WTC11 (cell line): ENCODE data around the gene PRR5L. TPM values are rescaled to one million over a fixed set of nuclear protein-coding genes. Genes with fewer than 3 reads are reported as not detected.
A peak's percentile ranks its signal among the peaks of the same experiment; 100 is the strongest.

Experiments
- ATAC-seq: fragments of 200-7000 bp; cut with Tn5 transposase; 2 replicates; pipeline ENCODE4 v1.10.0; 2021; ENCODE audit warnings: mild to moderate bottlenecking, moderate library complexity
- CTCF ChIA-PET: fragments of 300-600 bp; sonication (Branson Sonifier 250); formaldehyde crosslinking; loops from one replicate; lab custom pipeline; 2021; ENCODE audit warnings: antibody characterized with exemption; lab: Charles Lee
- POLR2A ChIA-PET: fragments of 350-600 bp; sonication (Branson Sonifier 250); formaldehyde crosslinking; loops from one replicate; lab custom pipeline; 2021; ENCODE audit warnings: antibody characterized with exemption; lab: Charles Lee
- DNase-seq: peaks from one replicate; pipeline ENCODE4 v3.0.0; 2021; ENCODE audit warnings: low spot score
- H3K27ac Mint-ChIP-seq: 2 replicates; pipeline ENCODE4 v1.8.0; 2021; ENCODE audit warnings: mixed read lengths
- H3K27me3 Mint-ChIP-seq: 2 replicates; pipeline ENCODE4 v1.8.0; 2021; ENCODE audit warnings: low read depth, mild to moderate bottlenecking, moderate library complexity, mixed read lengths
- H3K36me3 Mint-ChIP-seq: 2 replicates; pipeline ENCODE4 v1.8.0; 2021; ENCODE audit warnings: mixed read lengths
- H3K4me1 Mint-ChIP-seq: 2 replicates; pipeline ENCODE4 v1.8.0; 2022; ENCODE audit warnings: mixed read lengths
- H3K4me3 Mint-ChIP-seq: 2 replicates; pipeline ENCODE4 v1.8.0; 2021; ENCODE audit warnings: mild to moderate bottlenecking, moderate library complexity, mixed read lengths
- H3K9me3 Mint-ChIP-seq: 2 replicates; pipeline ENCODE4 v1.8.0; 2021; ENCODE audit warnings: mixed read lengths
- ATF3 ChIP-seq: sonication (generic); formaldehyde crosslinking; conservative IDR thresholded peaks from 2 replicates; pipeline ENCODE4 v1.8.1; 2022; ENCODE audit warnings: mild to moderate bottlenecking, missing genetic modification reagents
- CREB1 ChIP-seq: sonication (generic); formaldehyde crosslinking; IDR thresholded peaks from 2 replicates; pipeline ENCODE4 v1.8.0; 2023; ENCODE audit warnings: mild to moderate bottlenecking, missing genetic modification reagents
- CREM ChIP-seq: sonication (generic); formaldehyde crosslinking; IDR thresholded peaks from 2 replicates; pipeline ENCODE4 v1.8.1; 2022; ENCODE audit warnings: mild to moderate bottlenecking, missing genetic modification reagents, moderate library complexity
- CTCF ChIP-seq: fragments of 200-600 bp; IDR thresholded peaks from 2 replicates; pipeline ENCODE4 v1.8.0; 2022; ENCODE audit warnings: antibody characterized with exemption
- EMX1 ChIP-seq: fragments of 250-450 bp; sonication (Bioruptor Pico); IDR thresholded peaks from 2 replicates; pipeline ENCODE4 v1.8.0; 2021; ENCODE audit warnings: mild to moderate bottlenecking
- FOXP1 ChIP-seq: sonication (generic); formaldehyde crosslinking; IDR thresholded peaks from 2 replicates; pipeline ENCODE4 v1.8.0; 2022; ENCODE audit warnings: missing genetic modification reagents, mild to moderate bottlenecking, moderate library complexity, borderline replicate concordance
- IRF1 ChIP-seq: sonication (generic); formaldehyde crosslinking; IDR thresholded peaks from 2 replicates; pipeline ENCODE4 v1.8.0; 2023; ENCODE audit warnings: missing genetic modification reagents
- JAZF1 ChIP-seq: fragments of 250-450 bp; sonication (Bioruptor Pico); IDR thresholded peaks from 2 replicates; pipeline ENCODE4 v1.9.0; 2021; ENCODE audit warnings: moderate library complexity, mild to moderate bottlenecking, inconsistent platforms
- MYBL2 ChIP-seq: sonication (generic); formaldehyde crosslinking; IDR thresholded peaks from 2 replicates; pipeline ENCODE4 v1.8.1; 2023; ENCODE audit warnings: mild to moderate bottlenecking, moderate library complexity, missing genetic modification reagents
- SMAD3 ChIP-seq: sonication (generic); formaldehyde crosslinking; IDR thresholded peaks from 2 replicates; pipeline ENCODE4 v1.8.0; 2022; ENCODE audit warnings: missing genetic modification reagents, mild to moderate bottlenecking, borderline replicate concordance
- SOX15 ChIP-seq: fragments of 250-450 bp; sonication (Bioruptor Pico); IDR thresholded peaks from 2 replicates; pipeline ENCODE4 v1.9.0; 2021; ENCODE audit warnings: mild to moderate bottlenecking
- TCF7 ChIP-seq: sonication (generic); formaldehyde crosslinking; IDR thresholded peaks from 2 replicates; pipeline ENCODE4 v1.8.0; 2022; ENCODE audit warnings: mild to moderate bottlenecking, low read depth, missing genetic modification reagents, moderate library complexity
- ZNF219 ChIP-seq: sonication (generic); formaldehyde crosslinking; IDR thresholded peaks from 2 replicates; pipeline ENCODE4 v1.8.0; 2023; ENCODE audit warnings: missing genetic modification reagents, mild to moderate bottlenecking, borderline replicate concordance
- ZNF423 ChIP-seq: fragments of 250-450 bp; sonication (Bioruptor Pico); IDR thresholded peaks from 2 replicates; pipeline ENCODE4 v2.1.2; 2022; ENCODE audit warnings: mild to moderate bottlenecking, moderate library complexity
- ZSCAN18 ChIP-seq: fragments of 250-450 bp; sonication (Bioruptor Pico); IDR thresholded peaks from 2 replicates; pipeline ENCODE4 v2.1.2; 2022; ENCODE audit warnings: mild to moderate bottlenecking, moderate library complexity
- total RNA-seq: library from RNA; stranded (reverse); gene quantifications from 3 replicates; pipeline ENCODE4 v1.2.3, GENCODE V29; 2021
- TF ChIP-seq, protein P1 (sequence below): fragments of 250-450 bp; sonication (Bioruptor Pico); conservative IDR thresholded peaks from 2 replicates; pipeline ENCODE4 v1.9.0; 2021; ENCODE audit warnings: mild to moderate bottlenecking
- TF ChIP-seq, protein P2 (sequence below): sonication (generic); formaldehyde crosslinking; IDR thresholded peaks from 2 replicates; pipeline ENCODE4 v1.8.0; 2023; ENCODE audit warnings: mild to moderate bottlenecking, missing genetic modification reagents
- TF ChIP-seq, protein P3 (sequence below): sonication (generic); formaldehyde crosslinking; IDR thresholded peaks from 2 replicates; pipeline ENCODE4 v1.8.0; 2022; ENCODE audit warnings: mild to moderate bottlenecking, missing genetic modification reagents

Gene PRR5L
- total RNA-seq, 1 experiment from 2014 or later: 3.9 TPM

GRCh38 chr11:36304351-36304750 is 8.3 kb downstream of the PRR5L start (continued):
- TF ChIP-seq EMX1 (CRISPR knock-in tag): no peak
- TF ChIP-seq, protein P1, sequence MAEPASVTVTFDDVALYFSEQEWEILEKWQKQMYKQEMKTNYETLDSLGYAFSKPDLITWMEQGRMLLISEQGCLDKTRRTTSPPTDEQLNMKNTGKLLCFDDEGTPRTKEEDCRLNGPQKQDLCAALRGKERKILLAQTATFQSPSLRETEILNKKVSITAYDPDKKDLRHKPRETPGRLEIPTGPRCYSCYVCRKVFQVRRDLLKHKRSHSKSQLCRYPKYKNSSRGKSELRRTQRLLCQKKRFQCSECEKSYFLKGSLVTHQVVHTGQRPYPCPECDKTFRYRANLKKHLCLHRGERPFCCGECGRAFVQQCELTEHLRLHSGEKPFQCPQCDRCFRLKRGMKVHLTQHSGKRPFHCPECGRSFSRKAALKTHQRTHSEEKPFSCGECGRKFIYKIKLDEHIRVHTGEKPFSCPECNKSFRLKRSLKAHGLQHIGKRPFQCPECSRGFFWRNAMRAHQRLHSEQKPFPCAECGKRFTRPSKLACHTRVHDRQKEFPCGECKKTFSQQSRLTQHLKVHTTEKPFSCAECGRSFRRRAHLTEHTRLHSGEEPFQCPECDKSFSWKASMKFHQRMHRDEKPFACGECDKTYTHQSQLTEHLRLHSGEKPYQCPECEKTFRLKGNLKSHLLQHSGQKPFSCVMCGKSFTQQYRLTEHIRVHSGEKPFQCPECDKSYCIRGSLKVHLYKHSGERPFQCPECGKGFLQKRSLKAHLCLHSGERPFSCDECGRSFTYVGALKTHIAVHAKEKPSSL: no peak
- TF ChIP-seq FOXP1 (CRISPR knock-in tag): no peak
- no peak for TF ChIP-seq CREM (CRISPR knock-in tag)
- TF ChIP-seq JAZF1 (CRISPR knock-in tag): no peak
- TF ChIP-seq MYBL2 (CRISPR knock-in tag): no peak

- no peak for TF ChIP-seq ATF3 (CRISPR knock-in tag)
- no peak for TF ChIP-seq ZNF219 (CRISPR knock-in tag)
- TF ChIP-seq SOX15 (CRISPR knock-in tag): no peak
- TF ChIP-seq IRF1 (CRISPR knock-in tag): no peak
- no peak for TF ChIP-seq ZSCAN18 (CRISPR knock-in tag)
- no peak for TF ChIP-seq ZNF423 (CRISPR knock-in tag)
- TF ChIP-seq, protein P2, sequence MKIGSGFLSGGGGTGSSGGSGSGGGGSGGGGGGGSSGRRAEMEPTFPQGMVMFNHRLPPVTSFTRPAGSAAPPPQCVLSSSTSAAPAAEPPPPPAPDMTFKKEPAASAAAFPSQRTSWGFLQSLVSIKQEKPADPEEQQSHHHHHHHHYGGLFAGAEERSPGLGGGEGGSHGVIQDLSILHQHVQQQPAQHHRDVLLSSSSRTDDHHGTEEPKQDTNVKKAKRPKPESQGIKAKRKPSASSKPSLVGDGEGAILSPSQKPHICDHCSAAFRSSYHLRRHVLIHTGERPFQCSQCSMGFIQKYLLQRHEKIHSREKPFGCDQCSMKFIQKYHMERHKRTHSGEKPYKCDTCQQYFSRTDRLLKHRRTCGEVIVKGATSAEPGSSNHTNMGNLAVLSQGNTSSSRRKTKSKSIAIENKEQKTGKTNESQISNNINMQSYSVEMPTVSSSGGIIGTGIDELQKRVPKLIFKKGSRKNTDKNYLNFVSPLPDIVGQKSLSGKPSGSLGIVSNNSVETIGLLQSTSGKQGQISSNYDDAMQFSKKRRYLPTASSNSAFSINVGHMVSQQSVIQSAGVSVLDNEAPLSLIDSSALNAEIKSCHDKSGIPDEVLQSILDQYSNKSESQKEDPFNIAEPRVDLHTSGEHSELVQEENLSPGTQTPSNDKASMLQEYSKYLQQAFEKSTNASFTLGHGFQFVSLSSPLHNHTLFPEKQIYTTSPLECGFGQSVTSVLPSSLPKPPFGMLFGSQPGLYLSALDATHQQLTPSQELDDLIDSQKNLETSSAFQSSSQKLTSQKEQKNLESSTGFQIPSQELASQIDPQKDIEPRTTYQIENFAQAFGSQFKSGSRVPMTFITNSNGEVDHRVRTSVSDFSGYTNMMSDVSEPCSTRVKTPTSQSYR (CRISPR knock-in tag): no peak
- TF ChIP-seq TCF7 (CRISPR knock-in tag): no peak
- TF ChIP-seq, all 79 proteins: peak for 0
- H3K9me3 Mint-ChIP-seq: peaks cover 17% of the 10 kb centered on the region
- no peak overlapping the region for H3K4me3 Mint-ChIP-seq
- no peak for ATAC-seq
- no peak overlapping the region for H3K27ac Mint-ChIP-seq
- peaks cover 10% of the 10 kb centered on the region for H3K27me3 Mint-ChIP-seq
- no peaks in the 10 kb centered on the region for H3K36me3 Mint-ChIP-seq
- POLR2A ChIA-PET: no interaction called here
- CTCF ChIA-PET: interaction anchor here (1.6 kb wide), 1 partner anchor 174 kb away, joined by 4 read pairs; no protein-coding TSS in a partner anchor
- no peaks in the 10 kb centered on the region for H3K4me1 Mint-ChIP-seq
- DNase-seq: no peak
Observed at GRCh38 chr11:36305047-36305446, 9.0 kb downstream of the PRR5L start.

- H3K36me3 Mint-ChIP-seq: no peaks in the 10 kb centered on the region
- TF ChIP-seq CTCF (peak; percentile 31; the same call in 1 of the 2 replicates), CREB1 (CRISPR knock-in tag) (no peak), SMAD3 (CRISPR knock-in tag) (no peak)
- TF ChIP-seq, protein P3, sequence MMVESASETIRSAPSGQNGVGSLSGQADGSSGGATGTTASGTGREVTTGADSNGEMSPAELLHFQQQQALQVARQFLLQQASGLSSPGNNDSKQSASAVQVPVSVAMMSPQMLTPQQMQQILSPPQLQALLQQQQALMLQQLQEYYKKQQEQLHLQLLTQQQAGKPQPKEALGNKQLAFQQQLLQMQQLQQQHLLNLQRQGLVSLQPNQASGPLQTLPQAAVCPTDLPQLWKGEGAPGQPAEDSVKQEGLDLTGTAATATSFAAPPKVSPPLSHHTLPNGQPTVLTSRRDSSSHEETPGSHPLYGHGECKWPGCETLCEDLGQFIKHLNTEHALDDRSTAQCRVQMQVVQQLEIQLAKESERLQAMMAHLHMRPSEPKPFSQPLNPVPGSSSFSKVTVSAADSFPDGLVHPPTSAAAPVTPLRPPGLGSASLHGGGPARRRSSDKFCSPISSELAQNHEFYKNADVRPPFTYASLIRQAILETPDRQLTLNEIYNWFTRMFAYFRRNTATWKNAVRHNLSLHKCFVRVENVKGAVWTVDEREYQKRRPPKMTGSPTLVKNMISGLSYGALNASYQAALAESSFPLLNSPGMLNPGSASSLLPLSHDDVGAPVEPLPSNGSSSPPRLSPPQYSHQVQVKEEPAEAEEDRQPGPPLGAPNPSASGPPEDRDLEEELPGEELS (CRISPR knock-in tag): no peak
- TF ChIP-seq, all 79 proteins: peak for 1
- ATAC-seq (peak; percentile 20; the same call in 1 of the 2 replicates), DNase-seq (no peak)
- ChIA-PET CTCF (interaction anchor here (0.6 to 1.1 kb wide), 4 partner anchors 11 to 172 kb away, joined by 3 to 7 read pairs (median 4); partner anchors contain the start of gene PRR5L), POLR2A (no interaction called here)
- Mint-ChIP-seq H3K27ac (no peak overlapping the region), H3K4me1 (no peaks in the 10 kb centered on the region), H3K9me3 (peaks cover 18% of the 10 kb centered on the region), H3K4me3 (no peak overlapping the region), H3K27me3 (peaks cover 10% of the 10 kb centered on the region)
Observed at GRCh38 chr11:36306888-36307287, 10.8 kb downstream of the PRR5L start.
